ENCODE results near the gene ABCC4. TPM values are rescaled to one million over a fixed set of nuclear protein-coding genes. Genes with fewer than 3 reads are reported as not detected.

The ABCC4 gene, protein sequence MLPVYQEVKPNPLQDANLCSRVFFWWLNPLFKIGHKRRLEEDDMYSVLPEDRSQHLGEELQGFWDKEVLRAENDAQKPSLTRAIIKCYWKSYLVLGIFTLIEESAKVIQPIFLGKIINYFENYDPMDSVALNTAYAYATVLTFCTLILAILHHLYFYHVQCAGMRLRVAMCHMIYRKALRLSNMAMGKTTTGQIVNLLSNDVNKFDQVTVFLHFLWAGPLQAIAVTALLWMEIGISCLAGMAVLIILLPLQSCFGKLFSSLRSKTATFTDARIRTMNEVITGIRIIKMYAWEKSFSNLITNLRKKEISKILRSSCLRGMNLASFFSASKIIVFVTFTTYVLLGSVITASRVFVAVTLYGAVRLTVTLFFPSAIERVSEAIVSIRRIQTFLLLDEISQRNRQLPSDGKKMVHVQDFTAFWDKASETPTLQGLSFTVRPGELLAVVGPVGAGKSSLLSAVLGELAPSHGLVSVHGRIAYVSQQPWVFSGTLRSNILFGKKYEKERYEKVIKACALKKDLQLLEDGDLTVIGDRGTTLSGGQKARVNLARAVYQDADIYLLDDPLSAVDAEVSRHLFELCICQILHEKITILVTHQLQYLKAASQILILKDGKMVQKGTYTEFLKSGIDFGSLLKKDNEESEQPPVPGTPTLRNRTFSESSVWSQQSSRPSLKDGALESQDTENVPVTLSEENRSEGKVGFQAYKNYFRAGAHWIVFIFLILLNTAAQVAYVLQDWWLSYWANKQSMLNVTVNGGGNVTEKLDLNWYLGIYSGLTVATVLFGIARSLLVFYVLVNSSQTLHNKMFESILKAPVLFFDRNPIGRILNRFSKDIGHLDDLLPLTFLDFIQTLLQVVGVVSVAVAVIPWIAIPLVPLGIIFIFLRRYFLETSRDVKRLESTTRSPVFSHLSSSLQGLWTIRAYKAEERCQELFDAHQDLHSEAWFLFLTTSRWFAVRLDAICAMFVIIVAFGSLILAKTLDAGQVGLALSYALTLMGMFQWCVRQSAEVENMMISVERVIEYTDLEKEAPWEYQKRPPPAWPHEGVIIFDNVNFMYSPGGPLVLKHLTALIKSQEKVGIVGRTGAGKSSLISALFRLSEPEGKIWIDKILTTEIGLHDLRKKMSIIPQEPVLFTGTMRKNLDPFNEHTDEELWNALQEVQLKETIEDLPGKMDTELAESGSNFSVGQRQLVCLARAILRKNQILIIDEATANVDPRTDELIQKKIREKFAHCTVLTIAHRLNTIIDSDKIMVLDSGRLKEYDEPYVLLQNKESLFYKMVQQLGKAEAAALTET (N-terminal part only)
- 3.3 and 5.2 TPM in 2 replicates for total RNA-seq

DNA sequence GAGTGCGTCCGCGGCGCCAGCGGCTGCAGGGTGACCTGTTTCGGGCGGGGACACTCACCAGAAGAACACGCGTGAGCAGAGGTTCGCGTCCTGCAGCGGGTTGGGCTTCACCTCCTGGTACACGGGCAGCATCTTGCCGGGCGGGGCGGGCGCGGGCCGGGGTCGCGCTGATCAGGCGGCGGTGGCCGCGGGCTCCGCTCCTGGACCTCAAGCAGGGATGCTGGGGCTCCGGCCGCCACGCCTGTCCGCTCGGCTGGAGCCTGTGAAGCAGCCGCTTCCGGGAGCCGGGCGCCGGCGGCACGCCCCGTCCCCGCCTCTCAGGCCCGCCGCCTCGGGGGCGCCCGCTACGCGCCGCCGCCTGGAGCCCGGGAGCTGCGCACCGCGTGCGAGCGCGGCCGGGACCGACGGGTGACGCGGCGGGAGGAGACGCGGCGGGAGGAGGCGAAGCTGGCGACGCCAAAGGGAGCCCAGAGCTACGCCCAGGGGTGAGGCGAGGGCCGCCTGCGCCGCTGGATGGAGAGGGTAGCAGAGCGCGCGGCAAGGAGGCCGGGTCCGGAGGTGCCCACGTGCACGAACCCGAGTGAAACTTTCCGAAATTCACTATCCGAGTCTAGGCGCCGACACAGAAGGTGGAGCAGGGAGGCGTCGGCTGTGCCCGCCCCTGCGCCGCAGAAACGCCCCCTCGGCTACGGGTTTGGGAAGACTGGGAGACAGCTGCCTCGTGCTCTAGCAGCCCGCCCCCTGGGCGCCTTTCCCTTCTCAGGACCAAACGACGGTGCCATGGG lies at the start of gene ABCC4:
TSS of gene ABCC4 (minus strand) at position 269 of the 785 bp plus-strand sequence. CDS start at position 132, 137 bp downstream.

All from dermis lymphatic vessel endothelial cell (primary cell).